Nucleus accumbens (tissue), 56 donors: ENCODE results near the gene PCDHGA8.
"Not testable (repeated sequence)": the region's sequence is repeated elsewhere in the genome, so short reads cannot be mapped to it uniquely, and the experiment has no call there.

Experiments
- DNase-seq, 56 donors: peaks; one replicate each; lab custom pipeline; 2025; lab: John Stamatoyannopoulos, UW

PCDHGA8 gene

DNA sequence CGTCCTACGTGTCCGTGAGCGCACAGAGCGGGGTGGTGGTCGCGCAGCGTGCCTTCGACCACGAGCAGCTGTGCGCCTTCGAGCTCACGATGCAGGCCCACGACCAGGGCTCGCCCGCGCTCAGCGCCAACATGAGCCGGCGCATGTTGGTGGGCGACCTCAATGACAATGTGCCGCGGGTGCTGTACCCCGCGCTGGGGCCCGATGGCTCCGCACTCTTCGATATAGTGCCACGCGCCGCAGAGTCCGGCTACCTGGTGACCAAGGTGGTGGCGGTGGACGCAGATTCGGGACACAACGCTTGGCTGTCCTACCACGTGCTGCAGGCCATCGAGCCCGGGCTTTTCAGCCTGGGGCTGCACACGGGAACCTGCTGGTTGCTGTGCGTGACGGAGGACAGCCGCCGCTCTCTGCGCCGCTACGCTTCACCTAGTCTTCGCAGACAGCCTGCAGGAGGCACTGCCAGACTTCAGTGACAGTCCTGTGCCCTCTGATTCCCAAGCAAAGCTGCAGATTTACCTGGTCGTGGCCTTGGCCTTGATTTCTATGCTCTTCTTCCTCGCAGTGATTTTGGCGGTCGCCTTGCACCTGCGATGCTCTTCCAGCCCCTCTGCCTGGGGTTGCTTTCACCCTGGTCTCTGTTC is 35.5 kb downstream of the PCDHGA8 start:
- DNase-seq = no peak

DNA sequence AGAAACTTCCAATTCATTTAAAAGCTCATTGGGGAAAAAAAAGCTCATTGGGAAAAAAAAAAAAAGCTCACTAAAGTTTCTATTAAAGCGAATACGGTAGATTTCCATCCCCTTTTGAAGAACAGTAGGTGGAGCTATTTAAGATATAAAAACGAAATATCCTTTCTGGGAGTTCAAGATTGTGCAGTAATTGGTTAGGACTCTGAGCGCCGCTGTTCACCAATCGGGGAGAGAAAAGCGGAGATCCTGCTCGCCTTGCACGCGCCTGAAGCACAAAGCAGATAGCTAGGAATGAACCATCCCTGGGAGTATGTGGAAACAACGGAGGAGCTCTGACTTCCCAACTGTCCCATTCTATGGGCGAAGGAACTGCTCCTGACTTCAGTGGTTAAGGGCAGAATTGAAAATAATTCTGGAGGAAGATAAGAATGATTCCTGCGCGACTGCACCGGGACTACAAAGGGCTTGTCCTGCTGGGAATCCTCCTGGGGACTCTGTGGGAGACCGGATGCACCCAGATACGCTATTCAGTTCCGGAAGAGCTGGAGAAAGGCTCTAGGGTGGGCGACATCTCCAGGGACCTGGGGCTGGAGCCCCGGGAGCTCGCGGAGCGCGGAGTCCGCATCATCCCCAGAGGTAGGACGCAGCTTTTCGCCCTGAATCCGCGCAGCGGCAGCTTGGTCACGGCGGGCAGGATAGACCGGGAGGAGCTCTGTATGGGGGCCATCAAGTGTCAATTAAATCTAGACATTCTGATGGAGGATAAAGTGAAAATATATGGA is 38.1 kb downstream of the PCDHGA8 start, which contains the start of gene PCDHGA12:
Gene PCDHGA12 (plus strand): TSS at position 176 of the 782 bp plus-strand sequence. CDS start 253 bp downstream, at position 429.
- peak in 8 of 56 donors; percentile 16 to 45 (median 22) for DNase-seq

DNA sequence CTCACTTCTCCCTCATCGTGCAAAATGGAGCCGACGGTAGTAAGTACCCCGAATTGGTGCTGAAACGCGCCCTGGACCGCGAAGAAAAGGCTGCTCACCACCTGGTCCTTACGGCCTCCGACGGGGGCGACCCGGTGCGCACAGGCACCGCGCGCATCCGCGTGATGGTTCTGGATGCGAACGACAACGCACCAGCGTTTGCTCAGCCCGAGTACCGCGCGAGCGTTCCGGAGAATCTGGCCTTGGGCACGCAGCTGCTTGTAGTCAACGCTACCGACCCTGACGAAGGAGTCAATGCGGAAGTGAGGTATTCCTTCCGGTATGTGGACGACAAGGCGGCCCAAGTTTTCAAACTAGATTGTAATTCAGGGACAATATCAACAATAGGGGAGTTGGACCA is 38.9 kb downstream of the PCDHGA8 start:
- DNase-seq = no peak

DNA sequence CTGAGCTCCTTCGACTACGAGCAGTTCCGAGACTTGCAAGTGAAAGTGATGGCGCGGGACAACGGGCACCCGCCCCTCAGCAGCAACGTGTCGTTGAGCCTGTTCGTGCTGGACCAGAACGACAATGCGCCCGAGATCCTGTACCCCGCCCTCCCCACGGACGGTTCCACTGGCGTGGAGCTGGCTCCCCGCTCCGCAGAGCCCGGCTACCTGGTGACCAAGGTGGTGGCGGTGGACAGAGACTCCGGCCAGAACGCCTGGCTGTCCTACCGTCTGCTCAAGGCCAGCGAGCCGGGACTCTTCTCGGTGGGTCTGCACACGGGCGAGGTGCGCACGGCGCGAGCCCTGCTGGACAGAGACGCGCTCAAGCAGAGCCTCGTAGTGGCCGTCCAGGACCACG is 39.9 kb downstream of the PCDHGA8 start:
- not testable (repeated sequence) for DNase-seq

- DNase-seq = not testable (repeated sequence)
Measured at GRCh38 chr5:141432726-141433125, 40.3 kb downstream of the PCDHGA8 start.

DNA sequence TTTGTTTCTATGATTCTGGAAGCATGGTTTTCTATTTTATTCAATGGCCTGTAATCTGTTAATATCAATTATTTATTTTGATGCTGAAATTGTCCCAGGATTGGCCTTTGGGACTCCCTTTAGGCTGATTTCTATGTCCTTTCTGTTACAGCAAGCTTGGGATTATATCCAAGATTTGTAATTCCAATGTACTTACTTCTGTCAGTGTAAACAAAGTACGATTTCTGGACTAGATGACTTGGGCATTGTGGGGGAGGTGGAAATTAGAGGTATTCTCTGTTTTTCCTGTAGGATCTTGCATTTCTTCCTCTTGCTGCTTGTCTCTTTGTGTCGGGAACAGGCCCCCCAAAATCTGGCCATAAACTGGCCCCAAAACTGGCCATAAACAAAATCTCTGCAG is 41.6 kb downstream of the PCDHGA8 start:
- no peak for DNase-seq

DNA sequence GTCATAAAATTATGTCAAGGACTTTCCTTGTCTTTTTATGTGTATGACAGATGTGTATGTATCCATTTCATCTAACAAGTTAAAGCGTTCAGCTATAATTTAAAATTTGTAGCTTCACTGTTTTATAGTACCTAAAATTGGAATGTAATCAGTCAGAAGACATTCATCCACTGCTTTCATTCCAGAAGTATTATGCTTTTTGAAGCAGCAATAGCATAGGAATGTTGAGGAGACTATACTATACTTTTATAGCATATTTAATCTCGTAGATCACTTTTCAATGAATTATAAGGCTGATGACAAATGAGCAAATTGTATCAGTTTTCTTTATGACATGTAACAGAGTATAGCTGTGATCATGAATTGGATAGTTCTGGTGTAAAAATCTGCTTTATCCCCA is 44.8 kb downstream of the PCDHGA8 start:
- no peak for DNase-seq

GRCh38 chr5:141439411-141440141 is 47.1 kb downstream of the PCDHGA8 start:
- DNase-seq = no peak

DNA sequence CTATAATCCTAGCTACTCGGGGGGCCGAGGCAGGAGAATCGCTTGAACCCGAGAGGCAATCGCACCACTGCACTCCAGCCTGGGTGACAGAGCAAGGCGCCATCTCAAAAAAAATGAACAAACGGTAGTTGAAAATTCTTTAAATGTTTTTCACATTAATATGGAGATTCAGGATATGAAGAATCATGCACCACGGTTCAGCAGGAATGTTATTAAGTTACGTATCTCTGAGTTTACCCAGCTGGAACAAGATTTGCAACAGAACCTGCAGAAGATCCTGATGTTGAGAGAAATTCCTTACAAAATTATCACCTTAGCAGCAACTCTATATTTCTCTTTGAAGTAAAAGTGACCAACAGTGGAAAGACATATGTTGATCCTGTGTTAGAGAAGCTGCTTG is 47.9 kb downstream of the PCDHGA8 start:
- no peak for DNase-seq

GRCh38 chr5:141441571-141442170 is 49.2 kb downstream of the PCDHGA8 start:
- no peak for DNase-seq
